ENCODE measurements around the gene CDK6. TPM values are rescaled to one million over a fixed set of nuclear protein-coding genes. Genes with fewer than 3 reads are reported as not detected.

Gene CDK6
- total RNA-seq, 1 experiment from 2014 or later: 10.5 TPM

DNA sequence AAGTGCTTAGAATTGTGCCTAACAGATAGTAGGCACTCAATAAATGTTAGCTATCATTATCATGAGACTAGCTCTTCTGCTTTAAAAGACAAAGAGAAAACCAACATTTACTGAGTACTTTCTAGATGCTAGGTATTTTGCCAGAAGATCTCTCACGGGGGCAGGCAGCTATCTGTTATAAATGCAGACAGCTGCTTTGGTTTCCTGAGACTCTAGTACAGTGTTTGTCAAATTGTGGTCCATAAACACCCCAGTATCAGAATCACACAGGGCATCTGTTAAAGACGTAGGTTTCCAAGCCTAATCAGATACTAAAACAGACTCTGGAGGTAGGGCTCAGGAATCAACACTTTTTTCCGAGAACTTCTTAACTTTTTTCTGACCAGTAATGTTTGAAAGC, 260.1 kb downstream of the CDK6 start:
- no peaks in the 10 kb centered on the region for H3K9me3 ChIP-seq (ENCODE audit: low read depth, low read length, poor library complexity, severe bottlenecking)
- H3K4me3 ChIP-seq (ENCODE audit: low read depth, low read length, poor library complexity, severe bottlenecking): no peak overlapping the region
- no peak for DNase-seq (ENCODE audit: low spot score)
- peaks cover 8% of the 10 kb centered on the region for H3K4me1 ChIP-seq (ENCODE audit: insufficient read depth, low read length, poor library complexity, severe bottlenecking)
- no peaks in the 10 kb centered on the region for H3K27me3 ChIP-seq (replicated peaks; ENCODE audit: insufficient read depth, low read depth, low read length, poor library complexity)
- POLR2A ChIA-PET (ENCODE audit: low non-redundant PET): no interaction called here
- H3K27ac ChIP-seq (ENCODE audit: low read depth, low read length, poor library complexity, severe bottlenecking): no peak overlapping the region
- TF ChIP-seq EZH2 (IDR thresholded peaks at IDR 0.05; ENCODE audit: borderline replicate concordance, low read depth, low read length, poor library complexity, severe bottlenecking): no peak
- TF ChIP-seq, protein P1, sequence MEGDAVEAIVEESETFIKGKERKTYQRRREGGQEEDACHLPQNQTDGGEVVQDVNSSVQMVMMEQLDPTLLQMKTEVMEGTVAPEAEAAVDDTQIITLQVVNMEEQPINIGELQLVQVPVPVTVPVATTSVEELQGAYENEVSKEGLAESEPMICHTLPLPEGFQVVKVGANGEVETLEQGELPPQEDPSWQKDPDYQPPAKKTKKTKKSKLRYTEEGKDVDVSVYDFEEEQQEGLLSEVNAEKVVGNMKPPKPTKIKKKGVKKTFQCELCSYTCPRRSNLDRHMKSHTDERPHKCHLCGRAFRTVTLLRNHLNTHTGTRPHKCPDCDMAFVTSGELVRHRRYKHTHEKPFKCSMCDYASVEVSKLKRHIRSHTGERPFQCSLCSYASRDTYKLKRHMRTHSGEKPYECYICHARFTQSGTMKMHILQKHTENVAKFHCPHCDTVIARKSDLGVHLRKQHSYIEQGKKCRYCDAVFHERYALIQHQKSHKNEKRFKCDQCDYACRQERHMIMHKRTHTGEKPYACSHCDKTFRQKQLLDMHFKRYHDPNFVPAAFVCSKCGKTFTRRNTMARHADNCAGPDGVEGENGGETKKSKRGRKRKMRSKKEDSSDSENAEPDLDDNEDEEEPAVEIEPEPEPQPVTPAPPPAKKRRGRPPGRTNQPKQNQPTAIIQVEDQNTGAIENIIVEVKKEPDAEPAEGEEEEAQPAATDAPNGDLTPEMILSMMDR (conservative IDR thresholded peaks at IDR 0.05; ENCODE audit: low read depth, low read length): no peak
- CTCF ChIA-PET: interaction anchor here (0.5 kb wide), 1 partner anchor 48 kb away, joined by 3 read pairs; the partner anchor contains the start of genes PEX1 and RBM48
- no TSS peak for BruUV-seq (replicated peaks)
- intact Hi-C loops (cut with micrococcal nuclease; ENCODE audit: unreplicated experiment): no loop called here
- H3K36me3 ChIP-seq (ENCODE audit: insufficient read depth, low read length, poor library complexity, severe bottlenecking): peaks cover 59% of the 10 kb centered on the region

DNA sequence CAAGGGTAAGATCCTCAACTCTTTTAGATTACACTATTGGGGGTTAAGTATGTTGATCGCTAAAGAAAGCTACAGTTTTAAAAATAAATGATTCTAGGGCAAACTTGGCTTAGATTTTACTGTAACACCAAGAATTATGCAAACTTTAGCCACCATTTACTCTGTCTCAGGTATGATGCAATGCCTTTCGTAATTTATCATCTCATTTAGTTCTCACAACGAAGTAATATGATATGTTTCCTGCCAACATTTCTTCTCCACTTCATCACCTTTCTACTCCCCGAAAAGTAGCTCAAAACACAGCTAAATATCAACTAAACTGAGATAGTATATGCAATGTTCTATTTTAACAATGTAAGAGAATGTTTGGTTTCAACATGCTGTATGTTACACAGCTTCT, 267.2 kb downstream of the CDK6 start:
- H3K4me3 ChIP-seq (ENCODE audit: low read depth, low read length, poor library complexity, severe bottlenecking): no peak overlapping the region
- no peak for TF ChIP-seq EZH2 (IDR thresholded peaks at IDR 0.05; ENCODE audit: borderline replicate concordance, low read depth, low read length, poor library complexity, severe bottlenecking)
- H3K4me1 ChIP-seq (ENCODE audit: insufficient read depth, low read length, poor library complexity, severe bottlenecking): no peaks in the 10 kb centered on the region
- intact Hi-C loops (cut with micrococcal nuclease; ENCODE audit: unreplicated experiment): no loop called here
- POLR2A ChIA-PET (ENCODE audit: low non-redundant PET): no interaction called here
- no peak for DNase-seq (ENCODE audit: low spot score)
- H3K9me3 ChIP-seq (ENCODE audit: low read depth, low read length, poor library complexity, severe bottlenecking): no peaks in the 10 kb centered on the region
- peaks cover 49% of the 10 kb centered on the region for H3K36me3 ChIP-seq (ENCODE audit: insufficient read depth, low read length, poor library complexity, severe bottlenecking)
- BruUV-seq (replicated peaks): no TSS peak
- no peak overlapping the region for H3K27ac ChIP-seq (ENCODE audit: low read depth, low read length, poor library complexity, severe bottlenecking)
- CTCF ChIA-PET: no interaction called here
- no peaks in the 10 kb centered on the region for H3K27me3 ChIP-seq (replicated peaks; ENCODE audit: insufficient read depth, low read depth, low read length, poor library complexity)

DNA sequence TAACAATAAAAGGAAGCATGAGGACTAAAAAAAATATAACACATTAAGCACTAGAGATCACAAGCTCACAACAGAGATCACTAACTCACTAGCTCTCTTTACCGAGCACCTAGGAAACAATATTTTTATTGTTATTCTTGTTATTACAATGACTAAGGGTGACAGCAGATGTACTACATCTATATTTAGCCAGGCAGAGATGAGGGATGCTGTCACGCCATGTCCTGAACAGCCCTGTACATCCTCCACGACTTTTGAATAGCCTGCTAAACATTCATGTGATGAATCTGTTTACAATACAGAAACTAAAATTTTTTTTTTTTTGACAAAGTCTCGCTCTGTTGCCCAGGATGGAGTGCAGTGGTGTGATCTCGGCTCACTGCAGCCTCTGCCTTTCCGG, 268.9 kb downstream of the CDK6 start:
- POLR2A ChIA-PET (ENCODE audit: low non-redundant PET): no interaction called here
- H3K36me3 ChIP-seq (ENCODE audit: insufficient read depth, low read length, poor library complexity, severe bottlenecking): peaks cover 53% of the 10 kb centered on the region
- intact Hi-C loops (cut with micrococcal nuclease; ENCODE audit: unreplicated experiment): no loop called here

DNA sequence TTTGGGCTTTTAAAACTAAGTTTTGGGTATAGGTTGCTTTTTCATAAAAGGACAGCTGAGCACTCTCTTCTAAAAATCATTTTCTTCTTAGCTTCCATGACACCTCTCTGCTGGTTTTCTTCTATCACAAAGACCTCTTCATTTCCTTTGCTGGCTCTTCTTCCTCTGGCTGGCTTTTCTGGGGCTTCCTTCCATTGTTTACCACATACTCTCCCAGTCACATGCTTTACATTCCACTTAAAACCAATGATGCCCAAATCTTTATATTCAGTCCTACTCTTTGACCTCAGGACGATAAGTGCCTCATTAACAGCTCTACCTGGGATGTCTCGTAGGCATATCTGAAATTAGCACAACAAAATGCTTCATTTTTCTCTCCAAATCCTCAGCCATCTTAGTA, 273.0 kb downstream of the CDK6 start:
- H3K36me3 ChIP-seq (ENCODE audit: insufficient read depth, low read length, poor library complexity, severe bottlenecking): peaks cover 55% of the 10 kb centered on the region
- TF ChIP-seq, protein P1 (conservative IDR thresholded peaks at IDR 0.05; ENCODE audit: low read depth, low read length): no peak
- TF ChIP-seq EZH2 (IDR thresholded peaks at IDR 0.05; ENCODE audit: borderline replicate concordance, low read depth, low read length, poor library complexity, severe bottlenecking): no peak
- CTCF ChIA-PET: no interaction called here
- intact Hi-C loops (cut with micrococcal nuclease; ENCODE audit: unreplicated experiment): no loop called here
- H3K4me3 ChIP-seq (ENCODE audit: low read depth, low read length, poor library complexity, severe bottlenecking): no peak overlapping the region
- no TSS peak for BruUV-seq (replicated peaks)
- H3K4me1 ChIP-seq (ENCODE audit: insufficient read depth, low read length, poor library complexity, severe bottlenecking): no peaks in the 10 kb centered on the region
- H3K27me3 ChIP-seq (replicated peaks; ENCODE audit: insufficient read depth, low read depth, low read length, poor library complexity): no peaks in the 10 kb centered on the region
- H3K27ac ChIP-seq (ENCODE audit: low read depth, low read length, poor library complexity, severe bottlenecking): no peak overlapping the region
- POLR2A ChIA-PET (ENCODE audit: low non-redundant PET): no interaction called here
- H3K9me3 ChIP-seq (ENCODE audit: low read depth, low read length, poor library complexity, severe bottlenecking): no peaks in the 10 kb centered on the region
- DNase-seq (ENCODE audit: low spot score): no peak

More for the DNA sequence above, 268.9 kb downstream of the CDK6 start:
- BruUV-seq (replicated peaks): no TSS peak
- H3K27ac ChIP-seq (ENCODE audit: low read depth, low read length, poor library complexity, severe bottlenecking): no peak overlapping the region
- TF ChIP-seq, protein P1 (conservative IDR thresholded peaks at IDR 0.05; ENCODE audit: low read depth, low read length): no peak
- TF ChIP-seq EZH2 (IDR thresholded peaks at IDR 0.05; ENCODE audit: borderline replicate concordance, low read depth, low read length, poor library complexity, severe bottlenecking): no peak
- no peaks in the 10 kb centered on the region for H3K4me1 ChIP-seq (ENCODE audit: insufficient read depth, low read length, poor library complexity, severe bottlenecking)
- H3K27me3 ChIP-seq (replicated peaks; ENCODE audit: insufficient read depth, low read depth, low read length, poor library complexity): no peaks in the 10 kb centered on the region
- no peaks in the 10 kb centered on the region for H3K9me3 ChIP-seq (ENCODE audit: low read depth, low read length, poor library complexity, severe bottlenecking)
- no peak for DNase-seq (ENCODE audit: low spot score)
- CTCF ChIA-PET: no interaction called here
- no peak overlapping the region for H3K4me3 ChIP-seq (ENCODE audit: low read depth, low read length, poor library complexity, severe bottlenecking)

Measured in A673 (cell line).